ENCODE results near the gene C6.

The C6 gene

GRCh38 chr5:41095324-41096101 is 117.8 kb downstream of the C6 start:
- Histone ChIP-seq H3K27me3 (ENCODE audit: insufficient read depth, low read length) (no peaks in the 10 kb centered on the region), H3K36me3 (ENCODE audit: insufficient read depth, low read length) (no peaks in the 10 kb centered on the region), H3K27ac (ENCODE audit: low read depth, low read length) (no peak overlapping the region), H3K79me2 (ENCODE audit: control insufficient read depth, insufficient read depth, low read length, unreplicated experiment) (no peaks in the 10 kb centered on the region), H3K4me1 (ENCODE audit: control insufficient read depth, insufficient read depth, low read length, unreplicated experiment) (no peaks in the 10 kb centered on the region), H3K4me3 (ENCODE audit: low read depth, low read length) (no peak overlapping the region), H2AFZ (ENCODE audit: low read length, unreplicated experiment) (no peak overlapping the region)

DNA sequence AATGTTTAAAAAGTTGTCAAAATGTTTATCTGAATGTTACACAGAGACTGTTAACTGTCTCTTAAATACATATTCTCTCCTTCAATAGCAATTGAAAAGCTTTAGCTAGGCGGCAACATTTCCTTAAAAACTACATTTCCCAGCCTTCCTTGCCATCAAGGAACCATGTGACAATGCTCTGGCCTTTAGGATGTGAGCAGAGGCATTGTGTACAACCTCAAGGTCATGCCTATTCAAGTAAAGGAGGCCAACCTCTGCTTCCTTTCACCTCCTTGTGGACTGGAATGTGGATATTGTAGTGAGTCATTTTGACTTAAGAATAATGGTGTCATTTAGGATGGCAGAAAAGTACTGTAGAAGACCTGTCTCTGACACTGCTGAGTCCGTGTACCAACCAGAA is 118.5 kb downstream of the C6 start:
- H2AFZ ChIP-seq (ENCODE audit: low read length, unreplicated experiment), result no peak overlapping the region

DNA sequence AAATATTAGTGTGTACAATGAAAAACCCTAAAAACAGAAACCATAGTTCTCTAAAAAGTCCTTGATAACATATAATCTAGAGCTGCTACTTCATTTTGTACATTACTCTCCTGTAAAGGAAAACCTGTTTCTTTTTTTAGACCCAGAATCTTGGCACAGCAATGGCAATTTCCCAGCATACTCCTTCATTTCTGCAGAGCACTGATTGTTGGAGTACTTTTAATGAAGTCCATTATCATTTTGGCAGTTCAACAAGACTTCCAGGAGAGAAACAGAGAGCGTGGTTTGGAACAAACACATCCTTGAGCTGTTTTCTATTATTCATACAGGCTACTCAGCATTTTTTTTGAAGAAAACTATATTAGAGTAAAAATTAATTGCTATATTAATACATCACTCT is 119.5 kb downstream of the C6 start:
- Histone ChIP-seq H3K4me3 (ENCODE audit: low read depth, low read length) (no peak overlapping the region), H3K4me1 (ENCODE audit: control insufficient read depth, insufficient read depth, low read length, unreplicated experiment) (no peaks in the 10 kb centered on the region), H3K36me3 (ENCODE audit: insufficient read depth, low read length) (no peaks in the 10 kb centered on the region), H3K27ac (ENCODE audit: low read depth, low read length) (no peak overlapping the region), H3K79me2 (ENCODE audit: control insufficient read depth, insufficient read depth, low read length, unreplicated experiment) (no peaks in the 10 kb centered on the region), H3K27me3 (ENCODE audit: insufficient read depth, low read length) (no peaks in the 10 kb centered on the region), H2AFZ (ENCODE audit: low read length, unreplicated experiment) (no peak overlapping the region)

More for the DNA sequence above, 118.5 kb downstream of the C6 start:
- Histone ChIP-seq H3K27me3 (ENCODE audit: insufficient read depth, low read length) (no peaks in the 10 kb centered on the region), H3K27ac (ENCODE audit: low read depth, low read length) (no peak overlapping the region), H3K79me2 (ENCODE audit: control insufficient read depth, insufficient read depth, low read length, unreplicated experiment) (no peaks in the 10 kb centered on the region), H3K4me1 (ENCODE audit: control insufficient read depth, insufficient read depth, low read length, unreplicated experiment) (no peaks in the 10 kb centered on the region), H3K4me3 (ENCODE audit: low read depth, low read length) (no peak overlapping the region), H3K36me3 (ENCODE audit: insufficient read depth, low read length) (no peaks in the 10 kb centered on the region)

All from ACC112 (cell line).